ENCODE results near the gene ARHGEF26.

DNA sequence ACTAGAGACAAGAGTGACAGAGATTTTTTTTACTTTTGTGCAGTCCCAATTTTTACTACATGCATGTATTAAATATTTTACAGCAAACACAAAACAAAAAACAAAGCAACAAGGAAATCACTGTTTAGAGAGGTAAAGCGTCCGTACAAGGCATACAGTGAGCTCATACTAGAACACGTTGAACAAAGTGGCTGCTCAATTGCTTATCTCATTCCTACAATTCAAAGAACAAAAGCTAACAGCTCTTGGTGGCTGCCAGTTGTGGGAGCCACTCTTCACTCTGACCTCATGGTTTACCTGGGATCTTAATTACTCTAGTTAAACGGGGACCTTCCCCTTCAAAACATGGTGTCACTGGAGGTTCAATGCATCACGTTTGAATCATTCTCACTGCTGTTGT is 7.6 kb upstream of the ARHGEF26 start:
- TF ChIP-seq, protein P1, sequence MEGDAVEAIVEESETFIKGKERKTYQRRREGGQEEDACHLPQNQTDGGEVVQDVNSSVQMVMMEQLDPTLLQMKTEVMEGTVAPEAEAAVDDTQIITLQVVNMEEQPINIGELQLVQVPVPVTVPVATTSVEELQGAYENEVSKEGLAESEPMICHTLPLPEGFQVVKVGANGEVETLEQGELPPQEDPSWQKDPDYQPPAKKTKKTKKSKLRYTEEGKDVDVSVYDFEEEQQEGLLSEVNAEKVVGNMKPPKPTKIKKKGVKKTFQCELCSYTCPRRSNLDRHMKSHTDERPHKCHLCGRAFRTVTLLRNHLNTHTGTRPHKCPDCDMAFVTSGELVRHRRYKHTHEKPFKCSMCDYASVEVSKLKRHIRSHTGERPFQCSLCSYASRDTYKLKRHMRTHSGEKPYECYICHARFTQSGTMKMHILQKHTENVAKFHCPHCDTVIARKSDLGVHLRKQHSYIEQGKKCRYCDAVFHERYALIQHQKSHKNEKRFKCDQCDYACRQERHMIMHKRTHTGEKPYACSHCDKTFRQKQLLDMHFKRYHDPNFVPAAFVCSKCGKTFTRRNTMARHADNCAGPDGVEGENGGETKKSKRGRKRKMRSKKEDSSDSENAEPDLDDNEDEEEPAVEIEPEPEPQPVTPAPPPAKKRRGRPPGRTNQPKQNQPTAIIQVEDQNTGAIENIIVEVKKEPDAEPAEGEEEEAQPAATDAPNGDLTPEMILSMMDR (conservative IDR thresholded peaks at IDR 0.05 in 1 of 2, IDR thresholded peaks at IDR 0.05 in 1 of 2; ENCODE audit: extremely low read depth in 1 of 2, insufficient read depth in 1 of 2, low read depth in 1 of 2, low read length in 2 of 2), result no peak
- no peak for TF ChIP-seq EZH2 (IDR thresholded peaks at IDR 0.05; ENCODE audit: borderline replicate concordance, low read length)

Measured in mammary epithelial cell (primary cell).